Common myeloid progenitor, CD34-positive (primary cell): ENCODE data around the gene NPR1.

Source experiments
- CTCF ChIA-PET: fragments of 350-600 bp; sonication (Branson Sonifier 250); formaldehyde crosslinking; loops from one replicate; lab custom pipeline; 2021; ENCODE audit warnings: antibody characterized with exemption; lab: Charles Lee
- POLR2A ChIA-PET: fragments of 350-600 bp; sonication (Branson Sonifier 250); formaldehyde crosslinking; loops from one replicate; lab custom pipeline; 2021; ENCODE audit warnings: antibody characterized with exemption; lab: Charles Lee
- DNase-seq, 3 donors: peaks; one replicate each; pipeline versions ENCODE4 v3.0.0 to v3.0.0-alpha.2; 2013
- H3K27ac ChIP-seq, 2 experiments: 1 replicate in 1 of 2; 2 replicates in 1 of 2; pipeline ENCODE4 v1.7.0; 2013; ENCODE audit warnings: inconsistent platforms in 2 of 2, low read length in 2 of 2, mild to moderate bottlenecking in 2 of 2, low read depth in 1 of 2, moderate library complexity in 1 of 2; ENCODE audit not compliant: severe bottlenecking in 2 of 2, insufficient read depth in 1 of 2, poor library complexity in 1 of 2
- H3K27me3 ChIP-seq, 5 experiments: replicated peaks in 2 of 5; 1 replicate in 3 of 5; 2 replicates in 2 of 5; pipeline versions ENCODE4 v1.6.1 to v1.7.0; 2013; ENCODE audit warnings: low read length in 4 of 5, mild to moderate bottlenecking in 2 of 5, moderate library complexity in 2 of 5, inconsistent platforms in 1 of 5; ENCODE audit not compliant: insufficient read depth in 5 of 5, control insufficient read depth in 4 of 5
- H3K36me3 ChIP-seq, 4 experiments: 1 replicate in 2 of 4; 2 replicates in 2 of 4; pipeline versions ENCODE4 v1.6.1 to v1.7.0; 2013; ENCODE audit warnings: low read length in 3 of 4, control low read depth in 1 of 4, mild to moderate bottlenecking in 1 of 4; ENCODE audit not compliant: control insufficient read depth in 4 of 4, insufficient read depth in 4 of 4
- H3K4me1 ChIP-seq, 4 experiments: 1 replicate in 3 of 4; 2 replicates in 1 of 4; pipeline versions ENCODE4 v1.6.1 to v1.7.1; 2013; ENCODE audit warnings: low read length in 3 of 4, mild to moderate bottlenecking in 3 of 4, control low read depth in 1 of 4, inconsistent platforms in 1 of 4, moderate library complexity in 1 of 4; ENCODE audit not compliant: control insufficient read depth in 4 of 4, insufficient read depth in 4 of 4; ENCODE audit errors: control extremely low read depth in 1 of 4
- H3K4me3 ChIP-seq, 7 experiments: 1 replicate in 4 of 7; 2 replicates in 3 of 7; pipeline versions ENCODE4 v1.5.1 to v1.7.0; 2013; ENCODE audit warnings: mild to moderate bottlenecking in 7 of 7, low read length in 6 of 7, moderate library complexity in 6 of 7, inconsistent platforms in 2 of 7, low read depth in 2 of 7, control low read depth in 1 of 7; ENCODE audit not compliant: insufficient read depth in 4 of 7, control insufficient read depth in 1 of 7; ENCODE audit errors: extremely low read depth in 1 of 7
- H3K9me3 ChIP-seq, 5 experiments: 1 replicate in 4 of 5; 2 replicates in 1 of 5; pipeline versions ENCODE4 v1.6.1 to v1.7.1; 2013; ENCODE audit warnings: low read length in 4 of 5, mild to moderate bottlenecking in 2 of 5, inconsistent platforms in 1 of 5, low read depth in 1 of 5, moderate library complexity in 1 of 5; ENCODE audit not compliant: control insufficient read depth in 4 of 5, insufficient read depth in 2 of 5; ENCODE audit errors: control extremely low read depth in 1 of 5
- WGBS: methylation state at CpG from one replicate; pipeline ENCODE4 v1.1.5; 2013; ENCODE audit not compliant: insufficient coverage; 5-methylcytosine and 5-hydroxymethylcytosine counted together

Gene NPR1

DNA sequence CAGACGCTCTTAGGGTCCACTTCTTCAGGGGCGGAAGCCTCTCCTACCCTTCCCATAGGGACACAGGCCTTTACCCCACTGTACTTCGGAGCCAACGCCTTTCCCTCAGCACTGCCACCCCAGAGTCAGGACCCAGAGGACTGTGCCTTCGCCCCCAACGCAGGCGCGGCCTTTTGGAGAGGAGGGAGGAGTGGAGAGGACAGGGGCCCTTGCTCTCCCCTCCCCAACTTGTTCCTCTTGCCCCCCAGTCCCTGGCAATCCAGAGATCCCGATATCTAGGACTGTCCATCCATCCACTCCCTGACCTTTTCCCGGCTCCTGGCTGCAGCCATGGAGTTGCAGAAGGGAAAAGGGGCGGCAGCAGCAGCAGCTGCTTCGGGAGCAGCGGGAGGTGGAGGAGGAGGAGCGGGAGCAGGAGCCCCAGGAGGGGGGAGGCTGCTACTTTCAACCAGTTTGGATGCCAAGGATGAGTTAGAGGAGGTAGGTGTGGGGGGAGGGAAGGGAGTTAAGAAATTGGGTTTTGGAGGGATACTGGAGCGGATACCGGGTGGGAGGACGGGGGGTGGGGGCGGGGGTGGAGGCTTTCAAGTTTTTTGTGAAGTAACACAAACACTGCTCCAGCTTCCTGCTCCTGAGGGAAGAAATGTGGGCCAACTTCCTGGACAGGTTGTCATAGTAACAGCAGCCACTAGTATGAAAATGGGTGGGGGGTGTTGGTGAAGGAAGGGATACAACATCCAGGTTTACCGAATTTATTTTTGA is 50.0 kb downstream of the NPR1 start:
- Histone ChIP-seq H3K4me1 (peaks cover 6 to 19% (median 13%) of the 10 kb centered on the region in 4 experiments), H3K4me3 (peak overlapping the region; percentile 78 to 99 (median 87)), H3K27ac (peak overlapping the region; percentile 88 to 98), H3K36me3 (peaks cover 0 to 6% (median 0%) of the 10 kb centered on the region in 4 experiments), H3K27me3 (no peaks in the 10 kb centered on the region), H3K9me3 (no peaks in the 10 kb centered on the region)
- ChIA-PET CTCF (interaction anchor here (0.7 to 1.9 kb wide), 5 partner anchors 10 to 51 kb away, joined by 3 to 8 read pairs (median 4); no protein-coding TSS in a partner anchor), POLR2A (interaction anchor here (0.6 to 1.0 kb wide), 3 partner anchors 12 to 231 kb away, joined by 3 to 4 read pairs (median 3); partner anchors contain the start of gene S100A14)
- WGBS: 0% methylated on average over 6 of the region's 19 CpGs
- DNase-seq: peak in 2 of 3 donors; percentile 45 to 55

DNA sequence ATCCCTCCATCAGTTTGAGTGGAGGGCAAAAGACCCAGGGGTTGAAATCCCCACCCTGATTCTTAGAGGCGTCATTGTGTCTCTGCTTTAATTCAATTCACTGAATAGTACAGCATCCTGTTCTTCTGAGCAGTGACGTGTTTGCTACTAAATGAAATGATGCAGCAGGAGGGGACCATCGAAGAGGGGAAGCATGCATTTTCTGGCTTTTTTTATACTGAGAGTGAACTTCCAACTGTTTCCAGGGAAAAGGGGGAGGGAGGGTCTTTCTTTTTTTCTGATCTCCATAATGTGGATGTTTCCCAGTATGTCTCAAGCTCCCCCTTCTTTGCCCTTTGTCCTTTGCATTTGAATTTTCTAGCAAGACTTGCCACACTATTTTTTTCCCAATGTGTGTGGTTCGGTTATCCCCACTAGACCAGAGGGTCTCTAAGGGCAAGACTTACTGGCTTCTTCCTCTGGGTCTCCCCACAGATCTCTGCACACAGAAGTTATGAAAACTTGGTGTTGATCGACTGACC is 52.0 kb downstream of the NPR1 start:
- H3K36me3 ChIP-seq: peaks cover 0 to 9% (median 2%) of the 10 kb centered on the region in 4 experiments
- H3K9me3 ChIP-seq: no peaks in the 10 kb centered on the region
- peaks cover 6 to 19% (median 13%) of the 10 kb centered on the region in 4 experiments for H3K4me1 ChIP-seq
- WGBS: 100% methylated on average over 3 of the region's 5 CpGs
- DNase-seq: no peak
- ChIA-PET CTCF (interaction anchor here (1.0 to 2.5 kb wide), 5 partner anchors 8 to 58 kb away, joined by 3 to 7 read pairs (median 3); no protein-coding TSS in a partner anchor), POLR2A (no interaction called here)
- no peak overlapping the region for H3K27ac ChIP-seq
- H3K27me3 ChIP-seq: no peaks in the 10 kb centered on the region
- no peak overlapping the region for H3K4me3 ChIP-seq

DNA sequence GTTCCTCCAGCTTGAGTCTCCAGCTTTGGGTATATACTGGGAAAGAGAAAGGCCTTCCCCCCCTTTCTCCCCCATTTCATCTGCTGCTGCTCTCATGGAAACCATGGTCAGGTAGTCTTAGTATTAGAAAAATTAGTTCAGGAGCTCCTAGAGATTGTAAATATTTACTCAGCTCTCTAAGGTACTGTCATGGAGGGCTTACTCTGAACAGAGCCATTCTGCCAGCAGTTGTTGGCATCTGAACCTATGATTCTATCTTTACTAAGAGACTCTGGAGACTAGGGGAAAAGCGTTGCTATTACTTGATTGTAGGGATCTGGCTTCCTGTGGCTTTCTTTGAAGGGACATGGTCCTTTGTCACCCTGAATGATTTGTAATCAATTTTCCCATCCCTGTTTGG is 55.5 kb downstream of the NPR1 start:
- CTCF ChIA-PET: interaction anchor here (1.5 kb wide), 1 partner anchor 39 kb away, joined by 4 read pairs; no protein-coding TSS in a partner anchor
- Histone ChIP-seq H3K36me3 (peaks cover 4 to 9% (median 7%) of the 10 kb centered on the region in 4 experiments), H3K27ac (no peak overlapping the region), H3K4me3 (no peak overlapping the region), H3K4me1 (peaks cover 4 to 8% (median 5%) of the 10 kb centered on the region in 4 experiments), H3K27me3 (no peaks in the 10 kb centered on the region), H3K9me3 (no peaks in the 10 kb centered on the region)
- POLR2A ChIA-PET: no interaction called here
- DNase-seq: no peak
- WGBS: 100% methylated on average over 1 of the region's 1 CpG

DNA sequence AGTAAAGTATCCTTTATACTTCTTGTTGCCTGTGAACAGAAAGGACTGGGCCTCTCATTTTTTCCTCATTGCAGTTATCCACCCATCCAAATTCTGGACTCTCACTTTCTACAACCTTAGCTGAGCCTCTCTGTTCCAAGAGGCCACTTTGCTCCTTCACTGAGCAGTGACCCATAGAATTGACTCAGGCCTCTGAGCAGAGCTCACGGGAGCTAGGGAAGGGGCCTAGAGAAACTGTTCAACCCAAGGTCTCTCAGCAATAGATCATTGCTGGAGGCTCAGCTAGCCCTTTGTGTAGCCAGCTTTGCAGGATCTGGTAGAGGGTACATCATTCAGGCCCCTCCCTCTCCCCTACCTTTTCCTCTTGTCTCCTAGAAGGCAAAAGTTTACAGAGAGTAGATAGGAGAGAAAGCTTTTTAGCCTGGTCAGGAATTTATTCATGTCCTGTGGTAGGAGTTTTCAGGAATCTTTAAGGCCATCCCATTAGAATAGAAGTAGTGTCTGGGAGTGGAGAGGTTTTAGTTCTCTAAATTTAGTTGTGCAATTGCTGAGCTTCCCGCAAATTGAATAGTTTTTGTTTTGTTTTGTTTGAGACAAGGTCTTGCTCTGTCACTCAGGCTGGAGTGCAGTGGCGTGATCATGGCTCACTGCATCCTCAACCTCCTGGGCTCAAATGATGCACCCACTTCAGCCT is 56.1 kb downstream of the NPR1 start:
- Histone ChIP-seq H3K4me3 (no peak overlapping the region), H3K9me3 (no peaks in the 10 kb centered on the region), H3K4me1 (peaks cover 0 to 3% (median under 1%) of the 10 kb centered on the region in 4 experiments), H3K36me3 (peaks cover 4 to 9% (median 7%) of the 10 kb centered on the region in 4 experiments), H3K27me3 (no peaks in the 10 kb centered on the region), H3K27ac (no peak overlapping the region)
- ChIA-PET CTCF (interaction anchor here (1.1 to 1.5 kb wide), 4 partner anchors 14 to 163 kb away, joined by 3 to 4 read pairs (median 3); no protein-coding TSS in a partner anchor), POLR2A (no interaction called here)
- 100% methylated on average over 2 of the region's 3 CpGs for WGBS
- DNase-seq: no peak

DNA sequence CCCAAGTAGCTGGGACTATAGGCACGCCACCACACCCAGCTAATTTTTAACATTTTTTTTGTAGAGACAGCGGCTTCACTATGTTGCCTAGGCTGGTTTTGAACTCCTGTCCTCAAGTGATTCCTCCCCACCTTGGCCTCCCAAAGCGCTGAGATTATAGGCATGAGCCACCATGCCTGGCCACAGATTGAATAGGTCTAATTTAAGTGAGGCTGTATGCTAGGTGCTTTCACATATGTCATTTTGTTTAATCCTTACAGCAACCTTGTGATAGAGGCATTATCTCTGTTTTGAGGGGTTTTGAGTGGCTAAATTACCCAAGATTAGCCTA is 56.6 kb downstream of the NPR1 start:
- no peak overlapping the region for H3K4me3 ChIP-seq
- H3K27ac ChIP-seq: no peak overlapping the region
- WGBS: 100% methylated on average over 2 of the region's 3 CpGs
- no peaks in the 10 kb centered on the region for H3K9me3 ChIP-seq
- peaks cover 4 to 9% (median 7%) of the 10 kb centered on the region in 4 experiments for H3K36me3 ChIP-seq
- ChIA-PET POLR2A (no interaction called here), CTCF (interaction anchor here (1.1 to 1.5 kb wide), 5 partner anchors 10 to 163 kb away, joined by 3 to 5 read pairs (median 3); no protein-coding TSS in a partner anchor)
- H3K27me3 ChIP-seq: no peaks in the 10 kb centered on the region
- no peaks in the 10 kb centered on the region for H3K4me1 ChIP-seq
- no peak for DNase-seq

DNA sequence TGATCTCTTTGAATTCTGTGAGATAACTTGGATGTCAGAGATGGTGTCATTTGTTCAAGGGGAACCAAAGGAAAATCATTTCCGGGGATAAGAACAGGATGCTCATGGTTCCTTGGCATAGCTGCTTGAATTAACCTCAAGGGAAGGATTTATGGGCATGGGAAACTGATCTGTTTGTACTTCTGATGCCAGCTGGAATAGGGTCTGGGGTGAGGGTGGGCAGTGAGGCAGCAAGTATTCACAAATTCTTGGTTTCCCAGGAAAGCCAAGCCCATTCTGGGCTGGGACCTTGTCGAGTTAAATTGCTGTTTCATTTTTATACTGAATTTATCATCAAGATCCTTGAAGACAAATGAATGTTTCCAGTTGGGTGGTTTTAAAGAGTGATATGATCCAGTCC is 63.5 kb downstream of the NPR1 start:
- no peaks in the 10 kb centered on the region for H3K27me3 ChIP-seq
- 89% methylated on average over 1 of the region's 2 CpGs for WGBS
- ChIA-PET CTCF (interaction anchor here (1.0 to 2.0 kb wide), 5 partner anchors 9 to 111 kb away, joined by 3 to 5 read pairs (median 4); no protein-coding TSS in a partner anchor), POLR2A (no interaction called here)
- DNase-seq: no peak
- no peaks in the 10 kb centered on the region for H3K9me3 ChIP-seq
- no peak overlapping the region for H3K4me3 ChIP-seq
- H3K27ac ChIP-seq: no peak overlapping the region
- peaks cover 28 to 64% (median 46%) of the 10 kb centered on the region in 4 experiments for H3K36me3 ChIP-seq
- H3K4me1 ChIP-seq: peaks cover 0 to 2% (median 0%) of the 10 kb centered on the region in 4 experiments
